HG03097 (cell line): ENCODE results near the gene PRAMEF17.
"Not testable (repeated sequence)": the region's sequence is repeated elsewhere in the genome, so short reads cannot be mapped to it uniquely, and the experiment has no call there.

ENCODE experiments used
- ATAC-seq: cut with Tn5 transposase; IDR thresholded peaks from one replicate; pipeline ENCODE4 v1.9.1; 2021; ENCODE audit not compliant: unreplicated experiment, low FRiP score

The PRAMEF17 gene

DNA sequence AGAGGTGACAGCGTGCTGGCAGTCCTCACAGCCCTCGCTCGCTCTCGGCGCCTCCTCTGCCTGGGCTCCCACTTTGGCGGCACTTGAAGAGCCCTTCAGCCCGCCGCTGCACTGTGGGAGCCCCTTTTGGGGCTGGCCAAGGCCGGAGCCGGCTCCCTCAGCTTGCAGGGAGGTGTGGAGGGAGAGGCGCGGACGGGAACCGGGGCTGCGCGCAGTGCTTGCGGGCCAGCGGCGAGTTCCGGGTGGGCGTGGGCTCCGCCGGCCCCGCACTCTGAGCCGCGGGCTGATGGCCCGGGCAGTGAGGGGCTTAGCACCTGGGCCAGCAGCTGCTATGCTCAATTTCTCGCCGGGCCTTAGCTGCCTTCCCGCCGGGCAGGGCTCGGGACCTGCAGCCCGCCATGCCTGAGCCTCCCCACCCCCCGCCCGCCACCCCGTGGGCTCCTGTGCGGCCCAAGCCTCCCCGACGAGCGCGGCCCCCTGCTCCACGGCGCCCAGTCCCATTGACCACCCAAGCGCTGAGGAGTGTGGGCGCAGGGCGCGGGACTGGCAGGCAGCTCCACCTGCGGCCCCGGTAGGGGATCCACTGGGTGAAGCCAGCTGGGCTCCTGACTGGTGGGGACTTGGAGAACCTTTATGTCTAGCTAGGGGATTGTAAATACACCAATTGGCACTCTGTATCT is 49.8 kb downstream of the PRAMEF17 start:
- not testable (repeated sequence) for ATAC-seq
